T-helper 17 cell (primary cell): ENCODE data around the gene OR2T8. TPM values are rescaled to one million over a fixed set of nuclear protein-coding genes. Genes with fewer than 3 reads are reported as not detected.
"Not testable (repeated sequence)": the region's sequence is repeated elsewhere in the genome, so short reads cannot be mapped to it uniquely, and the experiment has no call there.

ENCODE experiments used
- ATAC-seq: fragments of 150-1000 bp; cut with Tn5 transposase; 2 replicates; pipeline ENCODE4 v1.10.0; 2021; ENCODE audit warnings: mild to moderate bottlenecking, moderate library complexity
- DNase-seq, 3 donors: peaks; one replicate each; pipeline versions ENCODE4 v3.0.0 to v3.0.0-alpha.2; 2020 to 2021
- H3K9me3 ChIP-seq: one replicate; pipeline ENCODE4 v1.7.0; 2013; ENCODE audit warnings: low read length, mild to moderate bottlenecking; ENCODE audit not compliant: control insufficient read depth, poor library complexity, severe bottlenecking
- H3K27ac Mint-ChIP-seq: one replicate; pipeline ENCODE4 v1.8.0; 2022; ENCODE audit warnings: mild to moderate bottlenecking, moderate library complexity, mixed read lengths
- H3K27me3 Mint-ChIP-seq: one replicate; pipeline ENCODE4 v1.8.0; 2022; ENCODE audit warnings: mixed read lengths
- H3K36me3 Mint-ChIP-seq: one replicate; pipeline ENCODE4 v1.8.0; 2022; ENCODE audit warnings: low read depth, mixed read lengths
- H3K4me1 Mint-ChIP-seq: one replicate; pipeline ENCODE4 v1.8.0; 2022; ENCODE audit warnings: mild to moderate bottlenecking, mixed read lengths
- H3K4me3 Mint-ChIP-seq: one replicate; pipeline ENCODE4 v1.8.0; 2022; ENCODE audit warnings: mild to moderate bottlenecking, moderate library complexity, mixed read lengths
- total RNA-seq, 4 donors: library from RNA in 2 of 4; stranded (reverse) in 2 of 4; gene quantifications; one replicate each; pipeline ENCODE4 v1.2.3 and lab custom pipeline; 2022 to 2026

OR2T8 gene
- total RNA-seq, 2 donors from 2014 or later: 0.30 TPM; not detected in 1

DNA sequence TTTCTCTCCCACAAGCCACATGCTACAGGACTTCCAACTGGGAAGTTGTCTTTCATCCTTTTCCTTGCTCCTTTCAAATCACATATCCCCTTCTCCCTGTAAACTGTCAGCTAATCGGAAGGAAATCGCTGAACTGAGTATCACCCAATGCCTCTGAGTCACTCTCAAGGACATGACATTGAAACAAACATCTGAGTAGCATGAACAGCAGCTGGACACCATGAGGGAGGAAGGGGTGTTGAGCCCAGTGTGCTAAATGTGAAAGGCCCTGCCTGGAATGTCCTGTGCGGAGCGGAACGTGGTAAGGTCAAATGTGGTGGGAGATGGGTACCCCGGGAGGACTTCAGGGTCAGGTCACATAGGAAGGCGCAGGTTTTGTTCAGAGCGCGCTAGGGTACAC lies 4.8 kb downstream of the OR2T8 start, which contains the start of gene OR2AJ1:
Gene OR2AJ1 (plus strand): TSS at position 22 of the 400 bp plus-strand sequence. CDS start 8,880 bp downstream, outside the sequence.
- ATAC-seq (no peak), DNase-seq (no peak)
- H3K27me3 Mint-ChIP-seq: peaks cover 12% of the 10 kb centered on the region
- H3K9me3 ChIP-seq: no peaks in the 10 kb centered on the region
- no peak within 1 kb of the TSS for H3K27ac Mint-ChIP-seq
- no peaks in the 10 kb centered on the region for H3K4me1 Mint-ChIP-seq
- no peak within 1 kb of the TSS for H3K4me3 Mint-ChIP-seq
- peaks cover 3% of the 10 kb centered on the region for H3K36me3 Mint-ChIP-seq

- H3K4me3 Mint-ChIP-seq: no peak overlapping the region
- no peaks in the 10 kb centered on the region for H3K36me3 Mint-ChIP-seq
- no peak for DNase-seq
- H3K27ac Mint-ChIP-seq: peak overlapping the region; percentile 3
- no peaks in the 10 kb centered on the region for H3K27me3 Mint-ChIP-seq
- ATAC-seq: no peak
- no peaks in the 10 kb centered on the region for H3K9me3 ChIP-seq
- H3K4me1 Mint-ChIP-seq: no peaks in the 10 kb centered on the region
Observed at GRCh38 chr1:247933989-247934388, 13.9 kb downstream of the OR2T8 start.

- Mint-ChIP-seq H3K27ac (no peak overlapping the region), H3K27me3 (no peaks in the 10 kb centered on the region), H3K4me3 (no peak overlapping the region), H3K36me3 (no peaks in the 10 kb centered on the region), H3K4me1 (no peaks in the 10 kb centered on the region)
- no peak for ATAC-seq
- DNase-seq: no peak
- H3K9me3 ChIP-seq: no peaks in the 10 kb centered on the region
Observed at GRCh38 chr1:247935781-247936180, 15.7 kb downstream of the OR2T8 start.

- H3K4me1 Mint-ChIP-seq: no peaks in the 10 kb centered on the region
- ATAC-seq: no peak
- no peaks in the 10 kb centered on the region for H3K36me3 Mint-ChIP-seq
- no peak overlapping the region for H3K27ac Mint-ChIP-seq
- H3K4me3 Mint-ChIP-seq: no peak overlapping the region
- no peaks in the 10 kb centered on the region for H3K9me3 ChIP-seq
- no peak for DNase-seq
- no peaks in the 10 kb centered on the region for H3K27me3 Mint-ChIP-seq
Observed at GRCh38 chr1:247936415-247936814, 16.4 kb downstream of the OR2T8 start.

- H3K9me3 ChIP-seq, H3K4me1 Mint-ChIP-seq, H3K27ac Mint-ChIP-seq, H3K36me3 Mint-ChIP-seq, H3K27me3 Mint-ChIP-seq: not testable (repeated sequence)
- peak overlapping the region; percentile 61 for H3K4me3 Mint-ChIP-seq
- ATAC-seq (peak; percentile 99), DNase-seq (peak; percentile 41 to 81 (median 56))
Observed at GRCh38 chr1:247936965-247937734, 17.1 kb downstream of the OR2T8 start.

GRCh38 chr1:247942624-247943023 lies 22.6 kb downstream of the OR2T8 start:
- H3K36me3 Mint-ChIP-seq: no peaks in the 10 kb centered on the region
- ATAC-seq (no peak), DNase-seq (no peak)
- no peak overlapping the region for H3K27ac Mint-ChIP-seq
- H3K27me3 Mint-ChIP-seq: no peaks in the 10 kb centered on the region
- no peak overlapping the region for H3K4me3 Mint-ChIP-seq
- no peaks in the 10 kb centered on the region for H3K4me1 Mint-ChIP-seq
- no peaks in the 10 kb centered on the region for H3K9me3 ChIP-seq

DNA sequence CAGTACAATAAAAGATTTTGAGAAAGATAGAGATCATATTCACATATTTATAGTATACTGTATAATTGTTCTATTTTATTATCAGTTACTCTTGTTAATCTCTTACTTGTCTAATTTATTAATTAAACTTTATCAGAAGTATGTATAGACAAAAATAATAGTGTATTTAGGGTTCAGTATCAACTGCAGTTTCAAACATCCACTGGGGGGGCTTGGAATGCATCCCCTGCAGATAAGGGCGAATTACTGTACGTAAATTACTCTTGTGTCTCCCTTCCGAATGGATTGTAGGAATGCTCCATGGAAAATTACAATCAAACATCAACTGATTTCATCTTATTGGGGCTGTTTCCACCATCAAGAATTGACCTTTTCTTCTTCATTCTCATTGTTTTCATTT lies 28.5 kb downstream of the OR2T8 start, which contains the start of gene OR2L8:
Gene OR2L8 (plus strand): TSS at position 301 of the 400 bp plus-strand sequence. CDS start 0 bp downstream, at position 301.
- DNase-seq (no peak), ATAC-seq (no peak)
- H3K36me3 Mint-ChIP-seq: no peaks in the 10 kb centered on the region
- no peak within 1 kb of the TSS for H3K4me3 Mint-ChIP-seq
- peaks cover 6% of the 10 kb centered on the region for H3K27me3 Mint-ChIP-seq
- H3K9me3 ChIP-seq: no peaks in the 10 kb centered on the region
- no peak within 1 kb of the TSS for H3K27ac Mint-ChIP-seq
- no peaks in the 10 kb centered on the region for H3K4me1 Mint-ChIP-seq

GRCh38 chr1:247953408-247953807 lies 33.4 kb downstream of the OR2T8 start:
- peaks cover 6% of the 10 kb centered on the region for H3K27me3 Mint-ChIP-seq
- no peaks in the 10 kb centered on the region for H3K9me3 ChIP-seq
- no peaks in the 10 kb centered on the region for H3K36me3 Mint-ChIP-seq
- no peak for DNase-seq
- no peaks in the 10 kb centered on the region for H3K4me1 Mint-ChIP-seq
- no peak for ATAC-seq
- H3K27ac Mint-ChIP-seq: no peak overlapping the region
- no peak overlapping the region for H3K4me3 Mint-ChIP-seq

- Mint-ChIP-seq H3K27me3 (no peaks in the 10 kb centered on the region), H3K4me1 (no peaks in the 10 kb centered on the region), H3K36me3 (no peaks in the 10 kb centered on the region), H3K4me3 (no peak overlapping the region), H3K27ac (no peak overlapping the region)
- DNase-seq: no peak
- ATAC-seq: no peak
- H3K9me3 ChIP-seq: no peaks in the 10 kb centered on the region
Observed at GRCh38 chr1:247961791-247962190, 41.7 kb downstream of the OR2T8 start.

DNA sequence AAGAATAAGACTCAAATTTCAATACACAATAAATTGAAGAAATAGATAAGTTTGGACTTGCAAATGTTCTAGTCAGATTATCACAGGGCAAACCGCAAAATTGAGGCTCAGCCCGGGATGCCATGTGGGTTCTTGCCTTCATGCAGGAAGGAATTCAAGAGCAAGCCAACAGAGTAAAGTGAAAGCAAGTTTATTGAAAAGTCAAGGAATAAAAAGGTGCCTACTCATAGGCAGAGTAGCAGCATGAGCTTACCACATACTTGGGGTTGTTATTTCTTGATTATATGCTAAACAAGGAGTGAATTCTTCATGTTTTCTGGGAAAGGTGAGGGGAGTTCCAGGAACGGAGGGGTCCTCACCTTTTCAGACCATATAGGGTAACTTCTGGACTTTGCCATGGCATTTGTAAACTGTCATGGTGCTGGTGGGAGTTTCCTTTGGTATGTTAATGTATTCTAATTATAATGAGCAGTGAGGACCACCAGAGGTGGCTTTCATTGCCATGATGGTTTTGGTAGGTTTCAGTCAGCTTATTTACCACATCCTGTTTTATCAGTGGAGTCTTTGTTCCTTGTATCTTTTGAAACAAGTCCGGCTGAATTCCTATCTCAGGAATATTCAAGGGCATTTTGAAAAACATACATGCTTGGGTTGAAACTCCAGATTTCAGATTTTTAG lies 43.0 kb downstream of the OR2T8 start:
- Mint-ChIP-seq H3K36me3 (no peaks in the 10 kb centered on the region), H3K4me3 (no peak overlapping the region)
- ATAC-seq: no peak

DNA sequence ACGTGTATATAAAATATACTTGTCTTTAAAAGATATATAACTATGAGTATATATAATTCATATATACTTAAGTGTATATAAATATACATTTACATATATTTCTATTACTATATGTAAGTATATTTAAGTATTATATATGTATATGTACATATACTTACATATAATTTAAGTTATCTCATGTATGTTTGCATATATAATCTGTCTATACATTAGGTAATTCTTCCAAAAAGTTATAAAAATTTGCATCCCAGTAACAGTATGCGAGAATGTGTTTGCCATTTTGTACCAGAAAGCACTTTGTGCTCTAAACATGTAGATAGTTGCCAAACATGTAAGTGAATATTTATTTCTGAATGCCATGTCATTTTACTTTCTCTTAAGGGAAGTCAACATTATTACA lies 44.9 kb downstream of the OR2T8 start, which contains the start of gene OR2AK2:
Gene OR2AK2 (plus strand): TSS at position 301 of the 400 bp plus-strand sequence. CDS start 144 bp downstream, outside the sequence.
- DNase-seq (no peak), ATAC-seq (no peak)
- Mint-ChIP-seq H3K4me1 (peaks cover 3% of the 10 kb centered on the region), H3K27ac (no peak within 1 kb of the TSS), H3K36me3 (no peaks in the 10 kb centered on the region), H3K4me3 (no peak within 1 kb of the TSS), H3K27me3 (no peaks in the 10 kb centered on the region)
- H3K9me3 ChIP-seq: no peaks in the 10 kb centered on the region

More for the DNA sequence above, 43.0 kb downstream of the OR2T8 start:
- Mint-ChIP-seq H3K27me3 (no peaks in the 10 kb centered on the region), H3K27ac (no peak overlapping the region), H3K4me1 (peaks cover 3% of the 10 kb centered on the region)
- DNase-seq: no peak
- H3K9me3 ChIP-seq: no peaks in the 10 kb centered on the region

- ATAC-seq: no peak
- no peak overlapping the region for H3K27ac Mint-ChIP-seq
- H3K4me3 Mint-ChIP-seq: no peak overlapping the region
- no peak for DNase-seq
- peaks cover 3% of the 10 kb centered on the region for H3K9me3 ChIP-seq
- H3K4me1 Mint-ChIP-seq: peaks cover 3% of the 10 kb centered on the region
- H3K36me3 Mint-ChIP-seq: no peaks in the 10 kb centered on the region
- no peaks in the 10 kb centered on the region for H3K27me3 Mint-ChIP-seq
Observed at GRCh38 chr1:247966532-247967204, 46.6 kb downstream of the OR2T8 start.
